GM19240 (cell line): ENCODE measurements around the gene SAYSD1.

ENCODE experiments used
- DNase-seq: peaks from one replicate; pipeline ENCODE4 v3.0.0; 2011; ENCODE audit warnings: low spot score; ENCODE audit not compliant: insufficient read length

Gene SAYSD1

GRCh38 chr6:39079197-39080125 is 35.5 kb downstream of the SAYSD1 start:
- no peak for DNase-seq

GRCh38 chr6:39078695-39079094 is 36.3 kb downstream of the SAYSD1 start:
- DNase-seq = no peak

- no peak for DNase-seq
These were observed 36.9 kb downstream of the SAYSD1 start for GRCh38 chr6:39077882-39078594.

- DNase-seq = no peak
These were observed 38.1 kb downstream of the SAYSD1 start for GRCh38 chr6:39076623-39077535.

GRCh38 chr6:39075807-39076622 is 39.0 kb downstream of the SAYSD1 start:
- DNase-seq = no peak

GRCh38 chr6:39075010-39075686 is 39.8 kb downstream of the SAYSD1 start:
- no peak for DNase-seq

GRCh38 chr6:39074486-39074885 is 40.5 kb downstream of the SAYSD1 start:
- no peak for DNase-seq

GRCh38 chr6:39073471-39074355 is 41.3 kb downstream of the SAYSD1 start:
- DNase-seq = no peak

GRCh38 chr6:39072830-39073229 is 42.2 kb downstream of the SAYSD1 start:
- DNase-seq = no peak

- DNase-seq = no peak
These were observed 46.6 kb downstream of the SAYSD1 start for GRCh38 chr6:39068391-39068790.

GRCh38 chr6:39065561-39065960 is 49.4 kb downstream of the SAYSD1 start:
- no peak for DNase-seq

GRCh38 chr6:39063526-39063925 is 51.5 kb downstream of the SAYSD1 start:
- no peak for DNase-seq

- no peak for DNase-seq
These were observed 52.8 kb downstream of the SAYSD1 start for GRCh38 chr6:39062014-39062740.

GRCh38 chr6:39061588-39061987 is 53.4 kb downstream of the SAYSD1 start:
- DNase-seq = no peak

- DNase-seq = no peak
These were observed 53.8 kb downstream of the SAYSD1 start for GRCh38 chr6:39061182-39061581.

GRCh38 chr6:39060467-39061160 is 54.4 kb downstream of the SAYSD1 start:
- DNase-seq = no peak

GRCh38 chr6:39059496-39060310 is 55.3 kb downstream of the SAYSD1 start:
- DNase-seq = no peak
